HG02610 (cell line): ENCODE data around the gene RNU1-1.
"Not testable (repeated sequence)": the region's sequence is repeated elsewhere in the genome, so short reads cannot be mapped to it uniquely, and the experiment has no call there.

Experiments
- ATAC-seq: cut with Tn5 transposase; IDR thresholded peaks from one replicate; pipeline ENCODE4 v1.9.1; 2021; ENCODE audit warnings: mild to moderate bottlenecking, moderate library complexity; ENCODE audit not compliant: unreplicated experiment

RNU1-1 gene

GRCh38 chr1:16514107-16515055 lies at the start of gene RNU1-1:
RNU1-1 (minus strand) TSS chr1:16514285.
- not testable (repeated sequence) for ATAC-seq

GRCh38 chr1:16561035-16561434 lies 47.0 kb upstream of the RNU1-1 start:
- ATAC-seq = not testable (repeated sequence)

- ATAC-seq = not testable (repeated sequence)
Observed at GRCh38 chr1:16560498-16560897, 46.4 kb upstream of the RNU1-1 start.

GRCh38 chr1:16559688-16560087 lies 45.6 kb upstream of the RNU1-1 start:
- ATAC-seq = not testable (repeated sequence)

- not testable (repeated sequence) for ATAC-seq
Observed at GRCh38 chr1:16557034-16557433, 42.9 kb upstream of the RNU1-1 start.

GRCh38 chr1:16553244-16553643 lies 39.2 kb upstream of the RNU1-1 start:
- not testable (repeated sequence) for ATAC-seq

- ATAC-seq = not testable (repeated sequence)
Observed at GRCh38 chr1:16550212-16550918, 36.3 kb upstream of the RNU1-1 start.

- ATAC-seq = not testable (repeated sequence)
Observed at GRCh38 chr1:16549545-16549944, 35.5 kb upstream of the RNU1-1 start.

- ATAC-seq = not testable (repeated sequence)
Observed at GRCh38 chr1:16547502-16548241, 33.6 kb upstream of the RNU1-1 start.

- not testable (repeated sequence) for ATAC-seq
Observed at GRCh38 chr1:16545682-16546095, 31.6 kb upstream of the RNU1-1 start.

- not testable (repeated sequence) for ATAC-seq
Observed at GRCh38 chr1:16540421-16540893, 26.4 kb upstream of the RNU1-1 start.

- ATAC-seq = not testable (repeated sequence)
Observed at GRCh38 chr1:16537528-16537927, 23.4 kb upstream of the RNU1-1 start.

- ATAC-seq = not testable (repeated sequence)
Observed at GRCh38 chr1:16536796-16537195, 22.7 kb upstream of the RNU1-1 start.

GRCh38 chr1:16535898-16536297 lies 21.8 kb upstream of the RNU1-1 start:
- not testable (repeated sequence) for ATAC-seq

GRCh38 chr1:16535487-16535886 lies 21.4 kb upstream of the RNU1-1 start:
- ATAC-seq = not testable (repeated sequence)

GRCh38 chr1:16534829-16535456 lies 20.9 kb upstream of the RNU1-1 start:
- ATAC-seq = not testable (repeated sequence)

- ATAC-seq = not testable (repeated sequence)
Observed at GRCh38 chr1:16534239-16534828, 20.2 kb upstream of the RNU1-1 start.

GRCh38 chr1:16532235-16532991 lies 18.3 kb upstream of the RNU1-1 start:
- ATAC-seq = not testable (repeated sequence)

- ATAC-seq = not testable (repeated sequence)
Observed at GRCh38 chr1:16528338-16528737, 14.3 kb upstream of the RNU1-1 start.
